A204.1 (cell line): ENCODE results near the gene DSCAML1.
"Not testable (repeated sequence)": the region's sequence is repeated elsewhere in the genome, so short reads cannot be mapped to it uniquely, and the experiment has no call there.

Experiments
- FAIRE-seq: peaks from 2 replicates; lab custom pipeline; 2012; peaks lifted over from hg19 to GRCh38; lab: Jason Lieb, UNC

The DSCAML1 gene

GRCh38 chr11:117464778-117465177 is 332.2 kb downstream of the DSCAML1 start:
- no peak for FAIRE-seq

- FAIRE-seq, result no peak
These were observed 334.2 kb downstream of the DSCAML1 start for GRCh38 chr11:117462864-117463247.

GRCh38 chr11:117462183-117462863 is 334.7 kb downstream of the DSCAML1 start:
- FAIRE-seq, result no peak

GRCh38 chr11:117461396-117462182 is 335.4 kb downstream of the DSCAML1 start:
- no peak for FAIRE-seq

GRCh38 chr11:117459979-117460300 is 337.1 kb downstream of the DSCAML1 start:
- no peak for FAIRE-seq

- FAIRE-seq, result no peak
These were observed 337.7 kb downstream of the DSCAML1 start for GRCh38 chr11:117459123-117459978.

- FAIRE-seq, result no peak
These were observed 338.5 kb downstream of the DSCAML1 start for GRCh38 chr11:117458275-117459122.

GRCh38 chr11:117457835-117458234 is 339.2 kb downstream of the DSCAML1 start:
- no peak for FAIRE-seq

GRCh38 chr11:117457031-117457785 is 339.8 kb downstream of the DSCAML1 start:
- FAIRE-seq, result no peak

- not testable (repeated sequence) for FAIRE-seq
These were observed 340.3 kb downstream of the DSCAML1 start for GRCh38 chr11:117456721-117457029.

- FAIRE-seq, result no peak
These were observed 340.8 kb downstream of the DSCAML1 start for GRCh38 chr11:117456027-117456720.

- no peak for FAIRE-seq
These were observed 342.5 kb downstream of the DSCAML1 start for GRCh38 chr11:117454564-117454917.

- FAIRE-seq, result no peak
These were observed 343.0 kb downstream of the DSCAML1 start for GRCh38 chr11:117453886-117454563.

- FAIRE-seq, result no peak
These were observed 347.8 kb downstream of the DSCAML1 start for GRCh38 chr11:117449111-117449693.

- FAIRE-seq, result no peak
These were observed 352.0 kb downstream of the DSCAML1 start for GRCh38 chr11:117444711-117445658.

- no peak for FAIRE-seq
These were observed 352.8 kb downstream of the DSCAML1 start for GRCh38 chr11:117444256-117444655.

- FAIRE-seq, result no peak
These were observed 353.5 kb downstream of the DSCAML1 start for GRCh38 chr11:117443266-117444186.

- no peak for FAIRE-seq
These were observed 354.2 kb downstream of the DSCAML1 start for GRCh38 chr11:117442869-117443239.
